Hepatocyte (in vitro differentiated cells): ENCODE measurements around the gene RAD9A. TPM values are rescaled to one million over a fixed set of nuclear protein-coding genes. Genes with fewer than 3 reads are reported as not detected.

Source experiments
- DNase-seq: peaks from one replicate; pipeline ENCODE4 v3.0.0-alpha.2; 2016; ENCODE audit warnings: low spot score
- H2AFZ ChIP-seq: fragments of 200-600 bp; sonication (generic); 2 replicates; pipeline ENCODE4 v1.6.0; 2016; ENCODE audit warnings: antibody characterized with exemption, mild to moderate bottlenecking
- H3K27ac ChIP-seq: fragments of 200-600 bp; sonication (generic); 2 replicates; pipeline ENCODE4 v1.5.1; 2016; ENCODE audit warnings: mild to moderate bottlenecking
- H3K27me3 ChIP-seq: fragments of 200-600 bp; sonication (generic); 2 replicates; pipeline ENCODE4 v1.6.1; 2016
- H3K36me3 ChIP-seq: fragments of 200-600 bp; sonication (generic); replicated peaks from 2 replicates; pipeline ENCODE4 v1.5.1; 2016; ENCODE audit warnings: low read depth; ENCODE audit not compliant: insufficient read depth
- H3K4me1 ChIP-seq: fragments of 200-600 bp; sonication (generic); 2 replicates; pipeline ENCODE4 v1.5.1; 2016; ENCODE audit warnings: mild to moderate bottlenecking, moderate library complexity; ENCODE audit not compliant: insufficient read depth
- H3K4me2 ChIP-seq: fragments of 200-600 bp; sonication (generic); 2 replicates; pipeline ENCODE4 v1.6.0; 2016
- H3K4me3 ChIP-seq: fragments of 200-600 bp; sonication (generic); 2 replicates; pipeline ENCODE4 v1.5.1; 2016; ENCODE audit warnings: mild to moderate bottlenecking
- H3K79me2 ChIP-seq: fragments of 200-600 bp; sonication (generic); 2 replicates; pipeline ENCODE4 v1.6.0; 2017; ENCODE audit warnings: mild to moderate bottlenecking
- H3K9me2 ChIP-seq: fragments of 200-600 bp; sonication (generic); replicated peaks from 2 replicates; pipeline ENCODE4 v1.6.0; 2017; ENCODE audit warnings: mild to moderate bottlenecking; ENCODE audit not compliant: insufficient read depth
- H3K9me3 ChIP-seq: fragments of 200-600 bp; sonication (generic); 2 replicates; pipeline ENCODE4 v1.5.1; 2016; ENCODE audit warnings: low read depth, mild to moderate bottlenecking
- H4K20me1 ChIP-seq: fragments of 200-600 bp; sonication (generic); 2 replicates; pipeline ENCODE4 v1.6.0; 2016; ENCODE audit warnings: mild to moderate bottlenecking; ENCODE audit not compliant: insufficient read depth, poor library complexity, severe bottlenecking
- EZH2 ChIP-seq: fragments of 200-600 bp; sonication (generic); IDR thresholded peaks from 2 replicates; pipeline ENCODE4 v1.6.1; 2016; ENCODE audit warnings: antibody characterized with exemption, mild to moderate bottlenecking, borderline replicate concordance
- EZH2phosphoT487 ChIP-seq: fragments of 200-600 bp; sonication (generic); IDR thresholded peaks from one replicate; pipeline ENCODE4 v1.6.1; 2018; ENCODE audit warnings: antibody characterized with exemption, mild to moderate bottlenecking, low read depth, moderate library complexity; ENCODE audit not compliant: unreplicated experiment, severe bottlenecking
- WGBS: methylation state at CpG from one replicate; pipeline ENCODE4 v1.1.6; 2016; ENCODE audit warnings: low lambda C conversion rate; ENCODE audit errors: missing lambda C conversion rate; 5-methylcytosine and 5-hydroxymethylcytosine counted together
- polyA plus RNA-seq: library from polyadenylated mRNA; unstranded; fragments of >200 nt; fragmentation: Nextera tagmentation; extraction: Ambion mirVana; gene quantifications from 2 replicates; pipeline ENCODE4 v1.2.1, GENCODE V29; 2016
- total RNA-seq: library from RNA; depleted of rRNA; stranded (reverse); fragments of >200 nt; gene quantifications from 2 replicates; pipeline ENCODE4 v1.2.3, GENCODE V29; 2014
- TF ChIP-seq, protein P1 (sequence below): fragments of 200-600 bp; sonication (generic); IDR thresholded peaks from 2 replicates; pipeline ENCODE4 v1.5.1; 2016; ENCODE audit warnings: antibody characterized with exemption, mild to moderate bottlenecking; ENCODE audit not compliant: poor library complexity

RAD9A gene
- total and polyA plus RNA-seq, 2 experiments from 2014 or later: 20.2 to 24.0 TPM

- H3K27ac ChIP-seq: no peak overlapping the region
- H3K9me2 ChIP-seq: no peaks in the 10 kb centered on the region
- TF ChIP-seq, protein P1, sequence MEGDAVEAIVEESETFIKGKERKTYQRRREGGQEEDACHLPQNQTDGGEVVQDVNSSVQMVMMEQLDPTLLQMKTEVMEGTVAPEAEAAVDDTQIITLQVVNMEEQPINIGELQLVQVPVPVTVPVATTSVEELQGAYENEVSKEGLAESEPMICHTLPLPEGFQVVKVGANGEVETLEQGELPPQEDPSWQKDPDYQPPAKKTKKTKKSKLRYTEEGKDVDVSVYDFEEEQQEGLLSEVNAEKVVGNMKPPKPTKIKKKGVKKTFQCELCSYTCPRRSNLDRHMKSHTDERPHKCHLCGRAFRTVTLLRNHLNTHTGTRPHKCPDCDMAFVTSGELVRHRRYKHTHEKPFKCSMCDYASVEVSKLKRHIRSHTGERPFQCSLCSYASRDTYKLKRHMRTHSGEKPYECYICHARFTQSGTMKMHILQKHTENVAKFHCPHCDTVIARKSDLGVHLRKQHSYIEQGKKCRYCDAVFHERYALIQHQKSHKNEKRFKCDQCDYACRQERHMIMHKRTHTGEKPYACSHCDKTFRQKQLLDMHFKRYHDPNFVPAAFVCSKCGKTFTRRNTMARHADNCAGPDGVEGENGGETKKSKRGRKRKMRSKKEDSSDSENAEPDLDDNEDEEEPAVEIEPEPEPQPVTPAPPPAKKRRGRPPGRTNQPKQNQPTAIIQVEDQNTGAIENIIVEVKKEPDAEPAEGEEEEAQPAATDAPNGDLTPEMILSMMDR: no peak
- WGBS: 67% methylated on average over 6 of the region's 6 CpGs
- no peaks in the 10 kb centered on the region for H3K9me3 ChIP-seq
- H3K4me3 ChIP-seq: no peak overlapping the region
- DNase-seq: no peak
- H3K4me1 ChIP-seq: no peaks in the 10 kb centered on the region
- H2AFZ ChIP-seq: no peak overlapping the region
- no peaks in the 10 kb centered on the region for H3K36me3 ChIP-seq
- no peak overlapping the region for H3K4me2 ChIP-seq
- H3K27me3 ChIP-seq: no peaks in the 10 kb centered on the region
- no peaks in the 10 kb centered on the region for H4K20me1 ChIP-seq
- H3K79me2 ChIP-seq: no peaks in the 10 kb centered on the region
Observed at GRCh38 chr11:67436459-67437081, 44.8 kb downstream of the RAD9A start.

GRCh38 chr11:67437082-67437808, 45.5 kb downstream of the RAD9A start, which contains the start of gene PTPRCAP:
Gene PTPRCAP, minus strand, starts transcription at chr11:67437682. Its CDS starts 63 bp downstream, at chr11:67437619.
- H3K36me3 ChIP-seq: no peaks in the 10 kb centered on the region
- H3K4me1 ChIP-seq: peaks cover 1% of the 10 kb centered on the region
- WGBS: 92% methylated on average over 17 of the region's 26 CpGs
- TF ChIP-seq EZH2phosphoT487 (no peak), EZH2 (no peak)
- TF ChIP-seq, protein P1: no peak
- no peak within 1 kb of the TSS for H2AFZ ChIP-seq
- H3K4me2 ChIP-seq: no peak within 1 kb of the TSS
- H3K79me2 ChIP-seq: peaks cover 6% of the 10 kb centered on the region
- no peak within 1 kb of the TSS for H3K4me3 ChIP-seq
- no peak for DNase-seq
- H4K20me1 ChIP-seq: no peaks in the 10 kb centered on the region
- no peaks in the 10 kb centered on the region for H3K9me2 ChIP-seq
- no peaks in the 10 kb centered on the region for H3K9me3 ChIP-seq
- H3K27ac ChIP-seq: no peak within 1 kb of the TSS
- H3K27me3 ChIP-seq: no peaks in the 10 kb centered on the region

GRCh38 chr11:67437809-67438157, 46.0 kb downstream of the RAD9A start:
- 90% methylated on average over 3 of the region's 3 CpGs for WGBS
- Histone ChIP-seq H3K27me3 (no peaks in the 10 kb centered on the region), H3K27ac (no peak overlapping the region), H4K20me1 (no peaks in the 10 kb centered on the region), H3K9me2 (no peaks in the 10 kb centered on the region), H3K4me1 (peaks cover 6% of the 10 kb centered on the region), H3K79me2 (peaks cover 11% of the 10 kb centered on the region), H2AFZ (no peak overlapping the region), H3K4me3 (no peak overlapping the region), H3K9me3 (no peaks in the 10 kb centered on the region), H3K4me2 (no peak overlapping the region), H3K36me3 (no peaks in the 10 kb centered on the region)
- no peak for TF ChIP-seq EZH2
- TF ChIP-seq EZH2phosphoT487: no peak
- TF ChIP-seq, protein P1: no peak
- DNase-seq: no peak
